Upper lobe of left lung (tissue), 4 donors: ENCODE measurements around the gene TOR1B.

Experiments used
- CTCF ChIP-seq, 6 experiments: fragments of 450-650 bp in 4 of 6; fragments of 200-600 bp in 2 of 6; sonication (generic) in 2 of 6; IDR thresholded peaks; one replicate each; pipeline ENCODE4 v1.5.1; 2016 to 2019; ENCODE audit warnings: antibody characterized with exemption in 6 of 6
- EP300 ChIP-seq, 4 donors: sonication (generic); formaldehyde crosslinking; IDR thresholded peaks; one replicate each; pipeline ENCODE4 v1.5.1; 2017; ENCODE audit warnings: antibody characterized with exemption in 4 of 4, control low read depth in 2 of 4
- POLR2A ChIP-seq, 4 donors: fragments of 450-650 bp; IDR thresholded peaks; one replicate each; pipeline ENCODE4 v1.5.1; 2016 to 2017; ENCODE audit warnings: antibody characterized with exemption in 4 of 4, mild to moderate bottlenecking in 2 of 4
- POLR2AphosphoS5 ChIP-seq, 2 donors: sonication (generic); formaldehyde crosslinking; IDR thresholded peaks; one replicate each; pipeline ENCODE4 v1.5.1; 2017; ENCODE audit warnings: antibody characterized with exemption in 2 of 2

GRCh38 chr9:129858167-129858962 is 55.4 kb downstream of the TOR1B start:
- TF ChIP-seq EP300 (IDR thresholded peaks at IDR 0.05), result no peak
- TF ChIP-seq CTCF (IDR thresholded peaks at IDR 0.05), result no peak
- TF ChIP-seq POLR2AphosphoS5 (IDR thresholded peaks at IDR 0.05), result no peak
- TF ChIP-seq POLR2A (IDR thresholded peaks at IDR 0.05), result no peak
